H1 (cell line): ENCODE results near the gene CUL4A. TPM values are rescaled to one million over a fixed set of nuclear protein-coding genes. Genes with fewer than 3 reads are reported as not detected.

Experiments used
- CTCF ChIA-PET: fragments of 300-600 bp; sonication (Branson Sonifier 250); formaldehyde crosslinking; loops from one replicate; lab custom pipeline; 2021; ENCODE audit not compliant: partially characterized antibody; lab: Charles Lee
- POLR2A ChIA-PET: fragments of 300-600 bp; sonication (Branson Sonifier 250); formaldehyde crosslinking; loops from one replicate; lab custom pipeline; 2021; ENCODE audit warnings: inconsistent platforms; ENCODE audit not compliant: partially characterized antibody; lab: Charles Lee
- DNase-seq, 2 experiments: peaks; one replicate each; pipeline versions ENCODE4 v3.0.0 to v3.0.0-alpha.2; 2010 to 2022; ENCODE audit warnings: low spot score in 2 of 2, low read depth in 1 of 2, mixed read lengths in 1 of 2
- FAIRE-seq: peaks from 2 replicates; lab custom pipeline; 2011; peaks lifted over from hg19 to GRCh38; lab: Jason Lieb, UNC
- H2AFZ ChIP-seq: 2 replicates; pipeline ENCODE4 v1.8.1; 2012; ENCODE audit warnings: low read length, inconsistent platforms
- H2AK5ac ChIP-seq: 2 replicates; pipeline ENCODE4 v1.6.1; 2013; ENCODE audit warnings: low read depth, low read length
- H2BK120ac ChIP-seq: replicated peaks from 2 replicates; pipeline ENCODE3; 2013; ENCODE audit warnings: low read depth, low read length, inconsistent platforms
- H2BK12ac ChIP-seq: 2 replicates; pipeline ENCODE4 v1.6.1; 2013; ENCODE audit warnings: low read depth, low read length
- H2BK15ac ChIP-seq: 2 replicates; pipeline ENCODE4 v1.6.1; 2013; ENCODE audit warnings: low read length
- H2BK20ac ChIP-seq: 2 replicates; pipeline ENCODE4 v1.6.1; 2013; ENCODE audit warnings: low read length
- H2BK5ac ChIP-seq: 2 replicates; pipeline ENCODE4 v1.6.1; 2013; ENCODE audit warnings: low read depth, low read length
- H3K14ac ChIP-seq: 2 replicates; pipeline ENCODE4 v1.6.1; 2013; ENCODE audit warnings: inconsistent platforms; ENCODE audit not compliant: insufficient read length
- H3K18ac ChIP-seq: 2 replicates; pipeline ENCODE4 v1.6.1; 2013; ENCODE audit warnings: low read length; ENCODE audit errors: extremely low read depth
- H3K23ac ChIP-seq: 2 replicates; pipeline ENCODE4 v1.6.1; 2013; ENCODE audit warnings: inconsistent platforms; ENCODE audit not compliant: insufficient read length
- H3K23me2 ChIP-seq: 2 replicates; pipeline ENCODE4 v1.6.1; 2013; ENCODE audit warnings: low read depth, low read length
- H3K27ac ChIP-seq: 2 replicates; pipeline ENCODE4 v1.6.1; 2011; ENCODE audit warnings: low read depth, low read length, inconsistent platforms
- H3K27me3 ChIP-seq, 4 experiments: replicated peaks in 1 of 4; 1 replicate in 1 of 4; 2 replicates in 3 of 4; pipeline versions ENCODE4 v1.6.1 to v1.8.1; 2011 to 2013; ENCODE audit warnings: low read length in 3 of 4, mild to moderate bottlenecking in 3 of 4, inconsistent platforms in 2 of 4, mixed read lengths in 2 of 4, moderate library complexity in 1 of 4; ENCODE audit not compliant: control insufficient read depth in 3 of 4, insufficient read depth in 3 of 4; ENCODE audit errors: extremely low read depth in 1 of 4
- H3K36me3 ChIP-seq, 4 experiments: 2 replicates each; pipeline versions ENCODE4 v1.6.1 to v1.8.1; 2011 to 2013; ENCODE audit warnings: mild to moderate bottlenecking in 4 of 4, low read length in 3 of 4, moderate library complexity in 2 of 4, control low read depth in 1 of 4, inconsistent platforms in 1 of 4; ENCODE audit not compliant: insufficient read depth in 4 of 4, control insufficient read depth in 2 of 4
- H3K4ac ChIP-seq: replicated peaks from 2 replicates; pipeline ENCODE3; 2013; ENCODE audit warnings: low read length, low read depth, mixed read lengths, inconsistent platforms; ENCODE audit not compliant: insufficient read length
- H3K4me1 ChIP-seq, 4 experiments: replicated peaks in 1 of 4; 1 replicate in 1 of 4; 2 replicates in 3 of 4; pipeline versions ENCODE4 v1.6.1 to v1.8.1; 2011 to 2013; ENCODE audit warnings: low read length in 3 of 4, inconsistent platforms in 2 of 4, mixed read lengths in 1 of 4; ENCODE audit not compliant: insufficient read depth in 4 of 4, control insufficient read depth in 3 of 4
- H3K4me2 ChIP-seq, 2 experiments: 2 replicates each; pipeline versions ENCODE4 v1.6.1 to v1.8.1; 2011 to 2013; ENCODE audit warnings: low read depth in 2 of 2, low read length in 2 of 2, control low read depth in 1 of 2, inconsistent platforms in 1 of 2, mild to moderate bottlenecking in 1 of 2; ENCODE audit not compliant: insufficient read depth in 1 of 2
- H3K4me3 ChIP-seq, 4 experiments: fragments of 200-600, 300-600 bp in 1 of 4; sonication (generic), shearing (Covaris generic), sonication (Bioruptor Twin) in 1 of 4; 2 replicates each; pipeline versions ENCODE4 v1.5.1 to v1.8.1; 2011 to 2016; ENCODE audit warnings: low read length in 4 of 4, low read depth in 3 of 4, control low read depth in 2 of 4, inconsistent platforms in 2 of 4, mild to moderate bottlenecking in 2 of 4, mixed read lengths in 1 of 4, moderate library complexity in 1 of 4; ENCODE audit not compliant: insufficient read depth in 2 of 4; ENCODE audit errors: extremely low read depth in 1 of 4
- H3K56ac ChIP-seq: replicated peaks from 2 replicates; pipeline ENCODE3; 2013; ENCODE audit warnings: low read depth, mild to moderate bottlenecking, mixed read lengths, low read length, inconsistent platforms; ENCODE audit not compliant: insufficient read length
- H3K79me1 ChIP-seq: 2 replicates; pipeline ENCODE4 v1.6.1; 2013; ENCODE audit warnings: low read depth, low read length, control low read depth
- H3K79me2 ChIP-seq, 2 experiments: 2 replicates each; pipeline versions ENCODE4 v1.6.1 to v1.8.1; 2012 to 2013; ENCODE audit warnings: low read length in 2 of 2, mild to moderate bottlenecking in 2 of 2, inconsistent platforms in 1 of 2; ENCODE audit not compliant: insufficient read depth in 2 of 2, control insufficient read depth in 1 of 2
- H3K9ac ChIP-seq, 4 experiments: replicated peaks in 1 of 4; 1 replicate in 1 of 4; 2 replicates in 3 of 4; pipeline versions ENCODE4 v1.6.1 to v1.8.1; 2011 to 2013; ENCODE audit warnings: low read depth in 3 of 4, low read length in 3 of 4, control low read depth in 2 of 4, mild to moderate bottlenecking in 2 of 4, moderate library complexity in 2 of 4, inconsistent platforms in 1 of 4; ENCODE audit errors: extremely low read depth in 1 of 4
- H3K9me3 ChIP-seq, 2 experiments: 2 replicates each; pipeline versions ENCODE4 v1.6.1 to v1.8.1; 2012 to 2013; ENCODE audit warnings: mild to moderate bottlenecking in 2 of 2, moderate library complexity in 2 of 2, control low read depth in 1 of 2, inconsistent platforms in 1 of 2, low read depth in 1 of 2, low read length in 1 of 2, mixed read lengths in 1 of 2; ENCODE audit not compliant: insufficient read depth in 2 of 2
- H4K20me1 ChIP-seq, 2 experiments: replicated peaks in 1 of 2; 2 replicates each; pipeline versions ENCODE3 to v1.8.1; 2011 to 2013; ENCODE audit warnings: inconsistent platforms in 2 of 2, low read length in 2 of 2, mild to moderate bottlenecking in 1 of 2; ENCODE audit not compliant: insufficient read depth in 2 of 2, control insufficient read depth in 1 of 2
- H4K5ac ChIP-seq: 2 replicates; pipeline ENCODE4 v1.6.1; 2013; ENCODE audit warnings: low read length, low read depth, mixed read lengths, inconsistent platforms; ENCODE audit not compliant: insufficient read length
- H4K8ac ChIP-seq: 2 replicates; pipeline ENCODE4 v1.8.0; 2013; ENCODE audit warnings: mild to moderate bottlenecking, moderate library complexity, low read length, inconsistent platforms; ENCODE audit not compliant: insufficient read depth; ENCODE audit errors: extremely low read depth
- H4K91ac ChIP-seq: replicated peaks from 2 replicates; pipeline ENCODE3; 2013; ENCODE audit warnings: low read length, mixed read lengths, inconsistent platforms; ENCODE audit not compliant: insufficient read length
- BACH1 ChIP-seq: IDR thresholded peaks from 2 replicates; pipeline ENCODE4 v1.6.1; 2012; ENCODE audit warnings: low read length, improper control_type of control experiment
- CTBP2 ChIP-seq: IDR thresholded peaks from 2 replicates; pipeline ENCODE4 v1.7.0; 2011; ENCODE audit warnings: borderline replicate concordance, mild to moderate bottlenecking, moderate library complexity, mixed read lengths, low read length; ENCODE audit not compliant: insufficient read depth, insufficient read length
- HDAC2 ChIP-seq, 2 experiments: fragments of 300-600 bp in 1 of 2; sonication (generic) in 1 of 2; IDR thresholded peaks; 2 replicates each; pipeline ENCODE4 v1.6.1; 2011 to 2012; ENCODE audit warnings: low read depth in 2 of 2, low read length in 2 of 2, mild to moderate bottlenecking in 2 of 2, moderate library complexity in 2 of 2, borderline replicate concordance in 1 of 2, inconsistent platforms in 1 of 2
- MAX ChIP-seq: IDR thresholded peaks from 2 replicates; pipeline ENCODE4 v1.6.1; 2012; ENCODE audit warnings: inconsistent platforms
- POU5F1 ChIP-seq: IDR thresholded peaks from 2 replicates; pipeline ENCODE4 v1.6.1; 2011; ENCODE audit warnings: low read depth, mild to moderate bottlenecking, low read length, moderate library complexity
- SP4 ChIP-seq: IDR thresholded peaks from 2 replicates; pipeline ENCODE4 v1.6.1; 2012; ENCODE audit warnings: low read length, inconsistent platforms
- TEAD4 ChIP-seq: IDR thresholded peaks from 2 replicates; pipeline ENCODE4 v1.6.1; 2012; ENCODE audit warnings: low read depth, low read length, inconsistent platforms, mixed read lengths
- WGBS, 2 experiments: shearing (Covaris generic) in 1 of 2; methylation state at CpG; one replicate each; pipeline versions ENCODE4 v1.1.6 to v1.1.7; 2013 to 2015; ENCODE audit warnings: low lambda C conversion rate in 2 of 2, mixed read lengths in 2 of 2, inconsistent platforms in 1 of 2, low coverage in 1 of 2, missing lambda C conversion rate in 1 of 2; ENCODE audit not compliant: insufficient replicate concordance in 2 of 2, insufficient coverage in 1 of 2, insufficient read length in 1 of 2; ENCODE audit errors: extremely low coverage in 1 of 2, missing lambda C conversion rate in 1 of 2; 5-methylcytosine and 5-hydroxymethylcytosine counted together
- polyA plus RNA-seq, 7 experiments: library from polyadenylated mRNA; depleted of rRNA in 3 of 7; stranded (reverse) in 5 of 7; unstranded in 2 of 7; fragments of >200 nt in 5 of 7; fragments of 200-250 nt in 2 of 7; gene quantifications; 1 replicate in 5 of 7; 2 replicates in 1 of 7; 4 replicates in 1 of 7; pipeline versions ENCODE4 v1.2.1 to v1.2.3, GENCODE V29; 2011 to 2013; ENCODE audit warnings: missing spikeins in 2 of 7, mixed read lengths in 2 of 7
- total RNA-seq: library from RNA; stranded (reverse); fragmentation: NEBNext Ultra II Directional; extraction: Animal tissue kit (Norgen Biotek cat#: 25700); gene quantifications from 2 replicates; pipeline ENCODE4 v1.2.1, GENCODE V29; 2021

The CUL4A gene
- total and polyA plus RNA-seq, 2 of the 8 experiments (the other 6 are each of a cell fraction or from before 2014, with no cell fraction given), result 54.7 to 101 TPM

GRCh38 chr13:113187883-113188665, 21.3 kb upstream of the CUL4A start:
- DNase-seq (no peak), FAIRE-seq (no peak)
- no peak overlapping the region for H2AFZ ChIP-seq
- H2BK20ac ChIP-seq, result no peak overlapping the region
- no peaks in the 10 kb centered on the region for H3K23me2 ChIP-seq
- H3K9me3 ChIP-seq, result no peaks in the 10 kb centered on the region
- H3K14ac ChIP-seq, result no peak overlapping the region
- no peak overlapping the region for H4K5ac ChIP-seq
- WGBS, 2 experiments, result 94% methylated on average over 23 of the region's 23 CpGs; no CpG with 5 or more reads in 1 of the 2 experiments
- no peaks in the 10 kb centered on the region for H3K4me1 ChIP-seq
- no peak overlapping the region for H2BK15ac ChIP-seq
- H3K27ac ChIP-seq, result no peak overlapping the region
- no peak overlapping the region for H3K23ac ChIP-seq
- no peak overlapping the region for H3K56ac ChIP-seq
- H3K27me3 ChIP-seq, result no peaks in the 10 kb centered on the region
- no peak overlapping the region for H2BK5ac ChIP-seq
- H3K4me2 ChIP-seq, result no peak overlapping the region
- H4K8ac ChIP-seq, result no peak overlapping the region
- H3K79me2 ChIP-seq, result no peaks in the 10 kb centered on the region
- peaks cover 0 to 13% of the 10 kb centered on the region in 2 experiments for H4K20me1 ChIP-seq
- TF ChIP-seq HDAC2 (IDR thresholded peaks at IDR 0.05; ENCODE audit: borderline replicate concordance in 1 of 2, low read depth in 2 of 2, low read length in 2 of 2), result no peak
- no peak for TF ChIP-seq BACH1
- no peak for TF ChIP-seq TEAD4
- no peak for TF ChIP-seq SP4
- no peak for TF ChIP-seq MAX
- TF ChIP-seq POU5F1, result no peak
- no peak for TF ChIP-seq CTBP2
- CTCF ChIA-PET, result no interaction called here
- H3K4me3 ChIP-seq, result no peak overlapping the region
- no peak overlapping the region for H4K91ac ChIP-seq
- H3K4ac ChIP-seq, result no peak overlapping the region
- no peak overlapping the region for H3K18ac ChIP-seq
- H2BK12ac ChIP-seq, result no peak overlapping the region
- no peak overlapping the region for H2AK5ac ChIP-seq
- H3K9ac ChIP-seq, result no peak overlapping the region
- H3K36me3 ChIP-seq, result peaks cover 18 to 67% (median 48%) of the 10 kb centered on the region in 4 experiments
- POLR2A ChIA-PET, result no interaction called here
- no peak overlapping the region for H2BK120ac ChIP-seq
- peaks cover 3% of the 10 kb centered on the region; the same call in 1 of the 2 replicates for H3K79me1 ChIP-seq
